HUES6 (cell line): Measurements from ENCODE around the gene FCHO2.
"Not testable (repeated sequence)": the region's sequence is repeated elsewhere in the genome, so short reads cannot be mapped to it uniquely, and the experiment has no call there.

Source experiments
- H3K27ac ChIP-seq: 2 replicates; pipeline ENCODE4 v1.7.0; 2013; ENCODE audit warnings: low read depth, mild to moderate bottlenecking, low read length, inconsistent platforms
- H3K27me3 ChIP-seq: 2 replicates; pipeline ENCODE4 v1.6.1; 2013; ENCODE audit warnings: low read length; ENCODE audit not compliant: control insufficient read depth, insufficient read depth
- H3K36me3 ChIP-seq: 2 replicates; pipeline ENCODE4 v1.6.1; 2013; ENCODE audit warnings: low read length; ENCODE audit not compliant: control insufficient read depth, insufficient read depth
- H3K4me1 ChIP-seq: 2 replicates; pipeline ENCODE4 v1.6.1; 2013; ENCODE audit warnings: low read length; ENCODE audit not compliant: control insufficient read depth, insufficient read depth
- H3K4me3 ChIP-seq: 2 replicates; pipeline ENCODE4 v1.5.1; 2013; ENCODE audit warnings: low read depth, low read length
- H3K9ac ChIP-seq: one replicate; pipeline ENCODE4 v1.6.1; 2013; ENCODE audit warnings: mild to moderate bottlenecking, low read length
- H3K9me3 ChIP-seq: 2 replicates; pipeline ENCODE4 v1.6.1; 2013; ENCODE audit warnings: low read depth, low read length; ENCODE audit not compliant: control insufficient read depth, insufficient read depth

Gene FCHO2

GRCh38 chr5:72955768-72956323 lies at the start of gene FCHO2:
Gene FCHO2, plus strand, starts transcription at chr5:72956041. Its CDS starts 56 bp downstream, at chr5:72956097.
- no peaks in the 10 kb centered on the region for H3K9me3 ChIP-seq
- no peaks in the 10 kb centered on the region for H3K36me3 ChIP-seq
- H3K27me3 ChIP-seq, result no peaks in the 10 kb centered on the region
- peaks cover 15% of the 10 kb centered on the region for H3K4me1 ChIP-seq
- peak within 1 kb of the TSS; percentile 77 for H3K9ac ChIP-seq
- peak within 1 kb of the TSS; percentile 74; the same call in 1 of the 2 replicates for H3K27ac ChIP-seq
- peak within 1 kb of the TSS; percentile 92 for H3K4me3 ChIP-seq

- H3K9me3 ChIP-seq, result no peaks in the 10 kb centered on the region
- H3K36me3 ChIP-seq, result peaks cover 90% of the 10 kb centered on the region
Measured at GRCh38 chr5:72906806-72907205, 49.0 kb upstream of the FCHO2 start.

GRCh38 chr5:72908664-72909063 lies 47.2 kb upstream of the FCHO2 start:
- Histone ChIP-seq H3K36me3 (peaks cover 77% of the 10 kb centered on the region), H3K4me1 (no peaks in the 10 kb centered on the region), H3K27ac (no peak overlapping the region), H3K9ac (no peak overlapping the region), H3K27me3 (no peaks in the 10 kb centered on the region), H3K4me3 (no peak overlapping the region), H3K9me3 (no peaks in the 10 kb centered on the region)

More at GRCh38 chr5:72906806-72907205, 49.0 kb upstream of the FCHO2 start:
- no peaks in the 10 kb centered on the region for H3K4me1 ChIP-seq
- no peaks in the 10 kb centered on the region for H3K27me3 ChIP-seq
- H3K27ac ChIP-seq, result no peak overlapping the region
- no peak overlapping the region for H3K4me3 ChIP-seq
- H3K9ac ChIP-seq, result no peak overlapping the region

GRCh38 chr5:72917371-72917776 lies 38.5 kb upstream of the FCHO2 start:
- Histone ChIP-seq H3K27ac (no peak overlapping the region), H3K9ac (no peak overlapping the region), H3K4me3 (no peak overlapping the region), H3K4me1 (peaks cover 4% of the 10 kb centered on the region; the same call in 1 of the 2 replicates), H3K27me3 (no peaks in the 10 kb centered on the region), H3K9me3 (no peaks in the 10 kb centered on the region), H3K36me3 (0 out of 2 replicates have a peak, but pooled peaks cover 5% of the 10 kb centered on the region)

GRCh38 chr5:72920690-72921502 lies 34.9 kb upstream of the FCHO2 start:
- no peak overlapping the region for H3K27ac ChIP-seq
- H3K4me3 ChIP-seq, result no peak overlapping the region
- H3K36me3 ChIP-seq, result no peaks in the 10 kb centered on the region
- H3K9me3 ChIP-seq, result peaks cover 7% of the 10 kb centered on the region; the same call in 1 of the 2 replicates
- no peaks in the 10 kb centered on the region for H3K27me3 ChIP-seq
- no peak overlapping the region for H3K9ac ChIP-seq
- H3K4me1 ChIP-seq, result peaks cover 4% of the 10 kb centered on the region; the same call in 1 of the 2 replicates

GRCh38 chr5:72921886-72922285 lies 34.0 kb upstream of the FCHO2 start:
- Histone ChIP-seq H3K4me3 (no peak overlapping the region), H3K27ac (no peak overlapping the region), H3K9me3 (peaks cover 10% of the 10 kb centered on the region; the same call in 1 of the 2 replicates), H3K9ac (no peak overlapping the region), H3K36me3 (no peaks in the 10 kb centered on the region), H3K4me1 (peaks cover 4% of the 10 kb centered on the region; the same call in 1 of the 2 replicates), H3K27me3 (no peaks in the 10 kb centered on the region)

- Histone ChIP-seq H3K27ac (no peak overlapping the region), H3K36me3 (no peaks in the 10 kb centered on the region), H3K4me3 (no peak overlapping the region), H3K9me3 (peaks cover 10% of the 10 kb centered on the region; the same call in 1 of the 2 replicates), H3K27me3 (no peaks in the 10 kb centered on the region), H3K4me1 (peaks cover 4% of the 10 kb centered on the region; the same call in 1 of the 2 replicates), H3K9ac (no peak overlapping the region)
Measured at GRCh38 chr5:72922422-72922821, 33.4 kb upstream of the FCHO2 start.

GRCh38 chr5:72925336-72926010 lies 30.4 kb upstream of the FCHO2 start:
- peaks cover 4% of the 10 kb centered on the region; the same call in 1 of the 2 replicates for H3K4me1 ChIP-seq
- H3K4me3 ChIP-seq, result no peak overlapping the region
- peaks cover 10% of the 10 kb centered on the region; the same call in 1 of the 2 replicates for H3K9me3 ChIP-seq
- H3K27me3 ChIP-seq, result no peaks in the 10 kb centered on the region
- no peak overlapping the region for H3K27ac ChIP-seq
- H3K36me3 ChIP-seq, result no peaks in the 10 kb centered on the region
- H3K9ac ChIP-seq, result no peak overlapping the region

GRCh38 chr5:72932686-72933085 lies 23.2 kb upstream of the FCHO2 start:
- not testable (repeated sequence) for H3K4me1 ChIP-seq

GRCh38 chr5:72934953-72935725 lies 20.7 kb upstream of the FCHO2 start:
- H3K9ac ChIP-seq, H3K4me1 ChIP-seq, H3K36me3 ChIP-seq, H3K4me3 ChIP-seq, H3K27ac ChIP-seq, H3K27me3 ChIP-seq: not testable (repeated sequence)
- H3K9me3 ChIP-seq, result peaks cover 19% of the 10 kb centered on the region; the same call in 1 of the 2 replicates

More at GRCh38 chr5:72932686-72933085, 23.2 kb upstream of the FCHO2 start:
- H3K9me3 ChIP-seq, result peaks cover 19% of the 10 kb centered on the region; the same call in 1 of the 2 replicates
- not testable (repeated sequence) for H3K27ac ChIP-seq, H3K4me3 ChIP-seq, H3K27me3 ChIP-seq, H3K36me3 ChIP-seq, H3K9ac ChIP-seq
